T-helper 17 cell (primary cell): ENCODE results near the gene LRMDA. TPM values are rescaled to one million over a fixed set of nuclear protein-coding genes. Genes with fewer than 3 reads are reported as not detected.

Experiments
- ATAC-seq: fragments of 150-1000 bp; cut with Tn5 transposase; 2 replicates; pipeline ENCODE4 v1.10.0; 2021; ENCODE audit warnings: mild to moderate bottlenecking, moderate library complexity
- DNase-seq, 3 donors: peaks; one replicate each; pipeline versions ENCODE4 v3.0.0 to v3.0.0-alpha.2; 2020 to 2021
- H3K9me3 ChIP-seq: one replicate; pipeline ENCODE4 v1.7.0; 2013; ENCODE audit warnings: low read length, mild to moderate bottlenecking; ENCODE audit not compliant: control insufficient read depth, poor library complexity, severe bottlenecking
- H3K27ac Mint-ChIP-seq: one replicate; pipeline ENCODE4 v1.8.0; 2022; ENCODE audit warnings: mild to moderate bottlenecking, moderate library complexity, mixed read lengths
- H3K27me3 Mint-ChIP-seq: one replicate; pipeline ENCODE4 v1.8.0; 2022; ENCODE audit warnings: mixed read lengths
- H3K36me3 Mint-ChIP-seq: one replicate; pipeline ENCODE4 v1.8.0; 2022; ENCODE audit warnings: low read depth, mixed read lengths
- H3K4me1 Mint-ChIP-seq: one replicate; pipeline ENCODE4 v1.8.0; 2022; ENCODE audit warnings: mild to moderate bottlenecking, mixed read lengths
- H3K4me3 Mint-ChIP-seq: one replicate; pipeline ENCODE4 v1.8.0; 2022; ENCODE audit warnings: mild to moderate bottlenecking, moderate library complexity, mixed read lengths
- total RNA-seq, 4 donors: library from RNA in 2 of 4; stranded (reverse) in 2 of 4; gene quantifications; one replicate each; pipeline ENCODE4 v1.2.3 and lab custom pipeline; 2022 to 2026

Gene LRMDA
- total RNA-seq, 2 donors from 2014 or later, result not detected

DNA sequence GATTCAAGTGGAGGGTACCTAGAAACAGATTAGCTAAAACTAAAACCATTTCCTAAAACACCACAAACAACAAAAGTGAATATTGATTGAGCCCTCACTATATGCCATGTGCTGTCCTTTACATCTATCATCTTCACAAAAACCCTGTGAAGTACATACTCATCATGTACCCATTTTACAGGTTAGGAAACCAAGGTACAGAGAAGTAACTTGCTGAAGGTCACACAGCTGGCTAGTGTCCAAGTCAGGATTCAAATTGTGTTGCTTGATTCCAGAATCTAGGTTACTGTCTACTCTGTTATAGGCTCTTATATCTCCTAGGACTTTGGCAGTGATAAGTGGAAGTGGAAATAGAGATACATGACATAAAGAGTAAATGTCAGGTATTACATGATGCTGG is 463.8 kb downstream of the LRMDA start:
- Mint-ChIP-seq H3K36me3 (no peaks in the 10 kb centered on the region), H3K27ac (no peak overlapping the region), H3K4me3 (no peak overlapping the region), H3K4me1 (no peaks in the 10 kb centered on the region), H3K27me3 (no peaks in the 10 kb centered on the region)
- DNase-seq (no peak), ATAC-seq (no peak)
- H3K9me3 ChIP-seq, result no peaks in the 10 kb centered on the region

GRCh38 chr10:75899816-75900390 is 468.5 kb downstream of the LRMDA start:
- no peak overlapping the region for H3K4me3 Mint-ChIP-seq
- ATAC-seq, result no peak
- H3K27ac Mint-ChIP-seq, result no peak overlapping the region
- H3K36me3 Mint-ChIP-seq, result no peaks in the 10 kb centered on the region
- H3K4me1 Mint-ChIP-seq, result peaks cover 3% of the 10 kb centered on the region
- no peaks in the 10 kb centered on the region for H3K9me3 ChIP-seq
- DNase-seq, result no peak
- H3K27me3 Mint-ChIP-seq, result peaks cover 27% of the 10 kb centered on the region

GRCh38 chr10:75902816-75903215 is 471.4 kb downstream of the LRMDA start:
- H3K36me3 Mint-ChIP-seq, result no peaks in the 10 kb centered on the region
- H3K4me3 Mint-ChIP-seq, result no peak overlapping the region
- H3K27me3 Mint-ChIP-seq, result peaks cover 43% of the 10 kb centered on the region
- H3K9me3 ChIP-seq, result no peaks in the 10 kb centered on the region
- no peak for ATAC-seq
- no peak for DNase-seq
- H3K4me1 Mint-ChIP-seq, result peaks cover 3% of the 10 kb centered on the region
- H3K27ac Mint-ChIP-seq, result no peak overlapping the region

DNA sequence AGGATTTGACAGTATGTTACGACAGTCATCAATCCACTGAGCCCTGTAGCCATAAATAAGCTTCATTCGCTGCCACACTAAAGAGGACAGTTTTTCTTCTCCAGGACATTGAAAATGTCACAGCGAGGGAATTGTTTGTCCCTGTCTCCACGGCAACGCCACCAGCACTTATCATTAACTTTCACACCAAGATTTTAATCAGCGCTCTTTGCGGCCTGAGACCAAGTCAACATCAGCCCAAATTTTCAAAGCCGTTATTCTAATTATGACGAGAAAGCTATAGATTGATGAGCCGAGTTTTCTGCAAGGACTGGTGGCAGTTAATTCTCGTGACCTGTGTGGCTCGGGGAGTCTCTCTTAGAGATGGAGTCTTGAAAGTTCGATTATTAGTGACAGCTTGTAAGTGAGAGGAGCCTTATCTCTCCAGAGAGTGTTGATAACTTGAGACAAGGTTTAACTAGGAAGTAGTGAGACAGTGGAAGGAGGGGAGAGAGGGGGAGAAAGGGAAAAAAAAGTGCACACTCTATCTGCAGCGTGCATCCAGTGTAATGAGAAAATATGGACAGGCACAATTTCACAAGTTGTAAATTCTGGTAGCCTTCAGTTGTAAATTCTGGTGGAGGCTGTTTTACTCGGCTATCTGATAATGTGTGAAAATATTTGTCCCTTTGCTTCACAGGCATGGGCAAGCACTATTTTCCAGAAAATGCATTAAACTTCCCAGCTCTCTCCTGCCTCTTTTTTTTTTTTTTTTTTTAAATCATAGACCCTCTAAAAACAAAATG is 473.3 kb downstream of the LRMDA start:
- DNase-seq, result no peak
- H3K27me3 Mint-ChIP-seq, result peaks cover 59% of the 10 kb centered on the region
- no peak overlapping the region for H3K27ac Mint-ChIP-seq
- no peaks in the 10 kb centered on the region for H3K9me3 ChIP-seq
- ATAC-seq, result no peak
- no peak overlapping the region for H3K4me3 Mint-ChIP-seq
- H3K36me3 Mint-ChIP-seq, result no peaks in the 10 kb centered on the region
- peaks cover 3% of the 10 kb centered on the region for H3K4me1 Mint-ChIP-seq

- peaks cover 3% of the 10 kb centered on the region for H3K4me1 Mint-ChIP-seq
- H3K27me3 Mint-ChIP-seq, result peaks cover 59% of the 10 kb centered on the region
- H3K4me3 Mint-ChIP-seq, result no peak overlapping the region
- H3K27ac Mint-ChIP-seq, result no peak overlapping the region
- H3K36me3 Mint-ChIP-seq, result no peaks in the 10 kb centered on the region
- DNase-seq, result no peak
- no peak for ATAC-seq
- H3K9me3 ChIP-seq, result no peaks in the 10 kb centered on the region
Observed at GRCh38 chr10:75905490-75905889, 474.1 kb downstream of the LRMDA start.

GRCh38 chr10:75910032-75910431 is 478.6 kb downstream of the LRMDA start:
- no peaks in the 10 kb centered on the region for H3K4me1 Mint-ChIP-seq
- peaks cover 46% of the 10 kb centered on the region for H3K27me3 Mint-ChIP-seq
- H3K9me3 ChIP-seq, result no peaks in the 10 kb centered on the region
- H3K27ac Mint-ChIP-seq, result no peak overlapping the region
- H3K4me3 Mint-ChIP-seq, result no peak overlapping the region
- no peak for DNase-seq
- no peak for ATAC-seq
- H3K36me3 Mint-ChIP-seq, result no peaks in the 10 kb centered on the region

DNA sequence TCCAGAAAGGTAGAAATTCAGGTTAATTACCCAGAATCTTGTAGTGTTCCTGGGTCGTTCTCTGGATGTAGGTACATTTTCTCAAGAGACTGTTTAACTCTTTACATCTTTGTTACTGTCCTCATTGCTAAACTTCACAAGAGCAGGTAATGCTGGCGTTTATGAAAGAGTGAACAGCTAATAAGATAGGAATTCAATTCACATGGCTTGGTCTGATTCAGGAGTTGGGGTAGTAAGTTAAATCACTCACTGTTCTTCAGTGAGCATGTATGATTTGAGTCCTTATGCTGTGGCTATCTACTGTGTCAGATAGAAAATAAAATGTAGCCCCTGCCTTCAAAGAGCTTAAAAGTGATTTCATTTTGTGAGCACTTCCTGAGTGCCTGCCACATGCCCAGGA is 480.0 kb downstream of the LRMDA start:
- ATAC-seq (no peak), DNase-seq (no peak)
- H3K27me3 Mint-ChIP-seq, result peaks cover 41% of the 10 kb centered on the region
- no peaks in the 10 kb centered on the region for H3K4me1 Mint-ChIP-seq
- no peaks in the 10 kb centered on the region for H3K9me3 ChIP-seq
- no peaks in the 10 kb centered on the region for H3K36me3 Mint-ChIP-seq
- no peak overlapping the region for H3K27ac Mint-ChIP-seq
- H3K4me3 Mint-ChIP-seq, result no peak overlapping the region

DNA sequence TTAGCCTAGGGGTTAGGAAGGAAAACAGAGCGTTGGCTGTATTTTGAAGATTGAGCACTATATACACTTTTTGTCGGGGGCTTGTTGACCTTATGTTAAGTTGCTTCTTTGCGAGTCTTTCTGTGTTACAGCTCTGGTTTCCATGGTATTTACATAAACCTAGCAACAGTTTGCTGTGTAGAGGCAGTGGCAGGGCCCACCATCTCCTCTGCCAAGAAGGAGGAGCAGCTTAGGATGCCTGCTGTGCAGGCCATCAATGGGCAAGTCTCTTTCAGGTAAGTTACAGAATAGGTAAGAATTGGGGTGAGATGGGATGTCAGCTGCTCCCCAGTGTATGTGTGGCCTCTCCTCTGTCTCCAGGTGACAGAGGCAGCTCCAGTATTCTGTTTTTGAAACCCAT is 485.5 kb downstream of the LRMDA start:
- ATAC-seq (no peak), DNase-seq (no peak)
- no peaks in the 10 kb centered on the region for H3K36me3 Mint-ChIP-seq
- H3K4me3 Mint-ChIP-seq, result no peak overlapping the region
- H3K27me3 Mint-ChIP-seq, result peaks cover 16% of the 10 kb centered on the region
- H3K27ac Mint-ChIP-seq, result no peak overlapping the region
- H3K4me1 Mint-ChIP-seq, result no peaks in the 10 kb centered on the region
- no peaks in the 10 kb centered on the region for H3K9me3 ChIP-seq

- Mint-ChIP-seq H3K4me3 (no peak overlapping the region), H3K4me1 (no peaks in the 10 kb centered on the region), H3K27me3 (peaks cover 23% of the 10 kb centered on the region), H3K27ac (no peak overlapping the region), H3K36me3 (no peaks in the 10 kb centered on the region)
- DNase-seq (no peak), ATAC-seq (no peak)
- H3K9me3 ChIP-seq, result no peaks in the 10 kb centered on the region
Observed at GRCh38 chr10:75919913-75920312, 488.5 kb downstream of the LRMDA start.

- Mint-ChIP-seq H3K36me3 (no peaks in the 10 kb centered on the region), H3K4me3 (no peak overlapping the region), H3K27ac (no peak overlapping the region), H3K27me3 (peaks cover 23% of the 10 kb centered on the region), H3K4me1 (no peaks in the 10 kb centered on the region)
- H3K9me3 ChIP-seq, result no peaks in the 10 kb centered on the region
- DNase-seq, result no peak
- ATAC-seq, result no peak
Observed at GRCh38 chr10:75922435-75922834, 491.0 kb downstream of the LRMDA start.

DNA sequence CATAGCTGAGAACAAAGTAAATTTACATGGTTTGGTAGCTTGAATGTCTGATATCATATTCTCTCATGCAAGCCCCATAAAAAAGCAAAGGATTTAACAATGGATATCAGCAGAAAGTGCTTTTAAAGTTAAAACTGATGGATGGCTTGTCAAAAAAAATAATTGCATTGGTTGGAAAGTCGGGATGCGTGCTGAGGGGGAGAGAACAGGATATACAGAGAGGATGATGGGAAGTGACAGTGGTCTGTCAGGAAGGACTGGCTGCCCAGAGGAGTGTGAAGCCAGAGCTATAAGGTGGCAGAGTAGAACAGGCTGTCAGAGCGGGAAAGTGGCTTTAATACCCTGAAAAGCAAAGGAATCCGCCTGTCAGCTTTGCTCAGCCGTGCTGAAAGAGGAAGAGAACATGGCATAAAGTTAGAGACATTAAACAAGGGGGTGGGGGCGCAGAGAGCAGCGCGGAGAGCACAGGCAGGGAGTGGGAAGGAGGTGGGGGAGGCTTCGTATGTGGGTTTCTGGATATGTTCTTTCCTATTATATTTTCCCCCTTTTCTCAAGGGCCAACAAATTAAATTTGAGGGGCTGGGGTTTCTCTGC is 493.0 kb downstream of the LRMDA start:
- Mint-ChIP-seq H3K4me1 (no peaks in the 10 kb centered on the region), H3K27ac (no peak overlapping the region), H3K4me3 (no peak overlapping the region), H3K27me3 (peaks cover 24% of the 10 kb centered on the region), H3K36me3 (no peaks in the 10 kb centered on the region)
- no peak for ATAC-seq
- H3K9me3 ChIP-seq, result no peaks in the 10 kb centered on the region
- DNase-seq, result no peak

GRCh38 chr10:75925999-75926398 is 494.6 kb downstream of the LRMDA start:
- H3K4me1 Mint-ChIP-seq, result no peaks in the 10 kb centered on the region
- H3K9me3 ChIP-seq, result no peaks in the 10 kb centered on the region

GRCh38 chr10:75926763-75927162 is 495.3 kb downstream of the LRMDA start:
- Mint-ChIP-seq H3K27me3 (peaks cover 31% of the 10 kb centered on the region), H3K4me1 (no peaks in the 10 kb centered on the region), H3K4me3 (no peak overlapping the region), H3K36me3 (no peaks in the 10 kb centered on the region), H3K27ac (no peak overlapping the region)
- DNase-seq (no peak), ATAC-seq (no peak)
- no peaks in the 10 kb centered on the region for H3K9me3 ChIP-seq

More at GRCh38 chr10:75925999-75926398, 494.6 kb downstream of the LRMDA start:
- H3K36me3 Mint-ChIP-seq, result no peaks in the 10 kb centered on the region
- no peak overlapping the region for H3K4me3 Mint-ChIP-seq
- no peak for ATAC-seq
- DNase-seq, result no peak
- H3K27ac Mint-ChIP-seq, result no peak overlapping the region
- peaks cover 30% of the 10 kb centered on the region for H3K27me3 Mint-ChIP-seq

GRCh38 chr10:75928231-75928630 is 496.8 kb downstream of the LRMDA start:
- H3K4me1 Mint-ChIP-seq, result no peaks in the 10 kb centered on the region
- H3K36me3 Mint-ChIP-seq, result no peaks in the 10 kb centered on the region

More at GRCh38 chr10:75928231-75928630, 496.8 kb downstream of the LRMDA start:
- Mint-ChIP-seq H3K4me3 (no peak overlapping the region), H3K27me3 (peaks cover 40% of the 10 kb centered on the region), H3K27ac (no peak overlapping the region)
- ATAC-seq, result no peak
- no peak for DNase-seq
- no peaks in the 10 kb centered on the region for H3K9me3 ChIP-seq
